Activated T-cell treated with anti-CD3 and anti-CD28 coated beads for 1 hour (primary cell): Measurements from ENCODE around the gene ABHD17C.

Source experiments
- DNase-seq: peaks from one replicate; pipeline ENCODE4 v3.0.0-alpha.2; 2020; ENCODE audit warnings: low read depth

Gene ABHD17C

GRCh38 chr15:80764535-80764934, 69.4 kb downstream of the ABHD17C start:
- no peak for DNase-seq

GRCh38 chr15:80766275-80766674, 71.2 kb downstream of the ABHD17C start:
- no peak for DNase-seq

GRCh38 chr15:80768158-80768557, 73.0 kb downstream of the ABHD17C start:
- DNase-seq: no peak

- DNase-seq: no peak
These were observed 74.2 kb downstream of the ABHD17C start for GRCh38 chr15:80769153-80769828.

GRCh38 chr15:80769829-80770705, 75.0 kb downstream of the ABHD17C start:
- no peak for DNase-seq

GRCh38 chr15:80773122-80773551, 78.0 kb downstream of the ABHD17C start:
- no peak for DNase-seq

- DNase-seq: no peak
These were observed 78.8 kb downstream of the ABHD17C start for GRCh38 chr15:80773792-80774352.

- no peak for DNase-seq
These were observed 79.4 kb downstream of the ABHD17C start for GRCh38 chr15:80774486-80774885.

- DNase-seq: no peak
These were observed 80.2 kb downstream of the ABHD17C start for GRCh38 chr15:80775338-80775737.

GRCh38 chr15:80776420-80777045, 81.4 kb downstream of the ABHD17C start:
- DNase-seq: peak; percentile 50

- no peak for DNase-seq
These were observed 82.0 kb downstream of the ABHD17C start for GRCh38 chr15:80777137-80777536.

- no peak for DNase-seq
These were observed 82.9 kb downstream of the ABHD17C start for GRCh38 chr15:80777826-80778620.

- no peak for DNase-seq
These were observed 83.5 kb downstream of the ABHD17C start for GRCh38 chr15:80778621-80778963.

GRCh38 chr15:80778964-80779657, 84.0 kb downstream of the ABHD17C start, which contains the start of gene CEMIP:
Gene CEMIP, plus strand, starts transcription at chr15:80779370. Its CDS starts 94,510 bp downstream, at chr15:80873880.
- peak; percentile 7 for DNase-seq

GRCh38 chr15:80779658-80780415, 84.7 kb downstream of the ABHD17C start:
- DNase-seq: no peak

- DNase-seq: no peak
These were observed 85.5 kb downstream of the ABHD17C start for GRCh38 chr15:80780416-80781221.

GRCh38 chr15:80783260-80783659, 88.2 kb downstream of the ABHD17C start:
- no peak for DNase-seq

- DNase-seq: no peak
These were observed 90.2 kb downstream of the ABHD17C start for GRCh38 chr15:80785335-80785734.

GRCh38 chr15:80785811-80786354, 90.8 kb downstream of the ABHD17C start:
- no peak for DNase-seq
